Measurements from ENCODE around the gene ITPR2. TPM values are rescaled to one million over a fixed set of nuclear protein-coding genes. Genes with fewer than 3 reads are reported as not detected.

ITPR2 gene
- total and polyA plus RNA-seq, 4 donors: 11.7 to 93.3 (median 35.4) TPM

DNA sequence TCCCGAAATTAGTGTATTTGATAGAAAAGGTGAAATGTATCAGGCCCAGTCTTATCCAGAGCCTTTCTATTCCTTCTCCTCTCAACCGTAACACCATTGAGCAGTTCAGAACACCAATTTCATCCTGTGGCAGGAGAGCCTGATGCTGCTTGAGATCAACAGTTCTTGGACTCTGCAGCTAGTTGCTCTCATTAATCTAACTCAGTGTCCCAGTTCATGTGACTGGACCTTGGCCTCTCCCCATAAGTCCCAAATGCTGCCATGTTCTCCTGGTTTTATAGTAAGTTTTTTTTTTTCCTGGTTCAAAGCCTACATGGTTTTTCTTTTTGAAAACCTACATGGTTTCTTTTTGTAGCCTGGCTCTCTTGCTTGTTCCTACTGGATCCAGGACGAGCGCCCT is 293.9 kb downstream of the ITPR2 start:
- 98% methylated on average over 4 of the region's 4 CpGs for WGBS
- Histone ChIP-seq H3K4me1 (ENCODE audit: control insufficient read depth in 4 of 4, insufficient read depth in 4 of 4, low read length in 3 of 4) (no peaks in the 10 kb centered on the region), H3K27me3 (ENCODE audit: control insufficient read depth in 4 of 4, insufficient read depth in 4 of 4, low read length in 3 of 4) (no peaks in the 10 kb centered on the region), H3K36me3 (ENCODE audit: control insufficient read depth in 4 of 4, insufficient read depth in 3 of 4, low read depth in 1 of 4, low read length in 3 of 4) (peaks cover 0 to 22% (median 6%) of the 10 kb centered on the region in 4 donors), H3K4me3 (ENCODE audit: low read depth in 1 of 3, low read length in 3 of 3) (no peak overlapping the region), H3K9ac (ENCODE audit: low read depth in 1 of 2, low read length in 2 of 2) (no peak overlapping the region), H3K27ac (ENCODE audit: low read depth in 1 of 2, low read length in 2 of 2) (no peak overlapping the region), H3K9me3 (ENCODE audit: control insufficient read depth in 4 of 4, low read length in 3 of 4) (no peaks in the 10 kb centered on the region)
- no peak for TF ChIP-seq EGR1 (IDR thresholded peaks at IDR 0.05; ENCODE audit: low read depth in 2 of 2)
- TF ChIP-seq HNF4A (conservative IDR thresholded peaks at IDR 0.05): peak in 1 of 2 donors; percentile 19
- DNase-seq (ENCODE audit: low spot score): no peak

DNA sequence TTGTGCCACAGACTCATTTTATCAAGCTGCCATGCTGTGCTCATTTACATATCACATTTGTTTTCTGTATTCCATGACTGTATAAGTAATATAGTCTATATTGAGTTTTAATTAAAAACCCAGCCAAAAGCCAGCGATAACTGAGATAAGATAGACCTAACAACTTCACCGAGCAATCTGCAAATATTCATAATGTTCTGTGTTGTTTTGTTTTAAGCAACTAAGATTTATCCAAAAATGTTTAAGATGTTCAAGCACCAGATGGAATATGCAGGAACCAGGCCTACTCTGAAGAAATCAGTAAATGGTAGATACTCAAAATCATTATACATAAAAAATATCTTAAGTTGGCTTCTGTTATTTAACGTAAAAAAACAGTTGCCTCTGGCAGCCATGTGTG is 295.3 kb downstream of the ITPR2 start:
- Histone ChIP-seq H3K9ac (ENCODE audit: low read depth in 1 of 2, low read length in 2 of 2) (no peak overlapping the region), H3K4me1 (ENCODE audit: control insufficient read depth in 4 of 4, insufficient read depth in 4 of 4, low read length in 3 of 4) (no peaks in the 10 kb centered on the region)
- WGBS: 98% methylated on average over 3 of the region's 3 CpGs

More for the DNA sequence above, 295.3 kb downstream of the ITPR2 start:
- no peak for DNase-seq (ENCODE audit: low spot score)
- Histone ChIP-seq H3K9me3 (ENCODE audit: control insufficient read depth in 4 of 4, low read length in 3 of 4) (no peaks in the 10 kb centered on the region), H3K27me3 (ENCODE audit: control insufficient read depth in 4 of 4, insufficient read depth in 4 of 4, low read length in 3 of 4) (no peaks in the 10 kb centered on the region), H3K27ac (ENCODE audit: low read depth in 1 of 2, low read length in 2 of 2) (no peak overlapping the region), H3K36me3 (ENCODE audit: control insufficient read depth in 4 of 4, insufficient read depth in 3 of 4, low read depth in 1 of 4, low read length in 3 of 4) (peaks cover 0 to 18% (median 6%) of the 10 kb centered on the region in 4 donors), H3K4me3 (ENCODE audit: low read depth in 1 of 3, low read length in 3 of 3) (no peak overlapping the region)
- TF ChIP-seq NR2F2 (IDR thresholded peaks at IDR 0.05): no peak
- no peak for TF ChIP-seq FOXA1 (IDR thresholded peaks at IDR 0.05)
- no peak for TF ChIP-seq HNF4A (conservative IDR thresholded peaks at IDR 0.05)
- TF ChIP-seq, protein P1, sequence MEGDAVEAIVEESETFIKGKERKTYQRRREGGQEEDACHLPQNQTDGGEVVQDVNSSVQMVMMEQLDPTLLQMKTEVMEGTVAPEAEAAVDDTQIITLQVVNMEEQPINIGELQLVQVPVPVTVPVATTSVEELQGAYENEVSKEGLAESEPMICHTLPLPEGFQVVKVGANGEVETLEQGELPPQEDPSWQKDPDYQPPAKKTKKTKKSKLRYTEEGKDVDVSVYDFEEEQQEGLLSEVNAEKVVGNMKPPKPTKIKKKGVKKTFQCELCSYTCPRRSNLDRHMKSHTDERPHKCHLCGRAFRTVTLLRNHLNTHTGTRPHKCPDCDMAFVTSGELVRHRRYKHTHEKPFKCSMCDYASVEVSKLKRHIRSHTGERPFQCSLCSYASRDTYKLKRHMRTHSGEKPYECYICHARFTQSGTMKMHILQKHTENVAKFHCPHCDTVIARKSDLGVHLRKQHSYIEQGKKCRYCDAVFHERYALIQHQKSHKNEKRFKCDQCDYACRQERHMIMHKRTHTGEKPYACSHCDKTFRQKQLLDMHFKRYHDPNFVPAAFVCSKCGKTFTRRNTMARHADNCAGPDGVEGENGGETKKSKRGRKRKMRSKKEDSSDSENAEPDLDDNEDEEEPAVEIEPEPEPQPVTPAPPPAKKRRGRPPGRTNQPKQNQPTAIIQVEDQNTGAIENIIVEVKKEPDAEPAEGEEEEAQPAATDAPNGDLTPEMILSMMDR (IDR thresholded peaks at IDR 0.05; ENCODE audit: low read depth, low read length, missing input control): no peak
- no peak for TF ChIP-seq EGR1 (IDR thresholded peaks at IDR 0.05; ENCODE audit: low read depth in 2 of 2)
- TF ChIP-seq, protein P2, sequence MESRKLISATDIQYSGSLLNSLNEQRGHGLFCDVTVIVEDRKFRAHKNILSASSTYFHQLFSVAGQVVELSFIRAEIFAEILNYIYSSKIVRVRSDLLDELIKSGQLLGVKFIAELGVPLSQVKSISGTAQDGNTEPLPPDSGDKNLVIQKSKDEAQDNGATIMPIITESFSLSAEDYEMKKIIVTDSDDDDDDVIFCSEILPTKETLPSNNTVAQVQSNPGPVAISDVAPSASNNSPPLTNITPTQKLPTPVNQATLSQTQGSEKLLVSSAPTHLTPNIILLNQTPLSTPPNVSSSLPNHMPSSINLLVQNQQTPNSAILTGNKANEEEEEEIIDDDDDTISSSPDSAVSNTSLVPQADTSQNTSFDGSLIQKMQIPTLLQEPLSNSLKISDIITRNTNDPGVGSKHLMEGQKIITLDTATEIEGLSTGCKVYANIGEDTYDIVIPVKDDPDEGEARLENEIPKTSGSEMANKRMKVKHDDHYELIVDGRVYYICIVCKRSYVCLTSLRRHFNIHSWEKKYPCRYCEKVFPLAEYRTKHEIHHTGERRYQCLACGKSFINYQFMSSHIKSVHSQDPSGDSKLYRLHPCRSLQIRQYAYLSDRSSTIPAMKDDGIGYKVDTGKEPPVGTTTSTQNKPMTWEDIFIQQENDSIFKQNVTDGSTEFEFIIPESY (IDR thresholded peaks at IDR 0.05): no peak
- no peak for TF ChIP-seq HNF4G (IDR thresholded peaks at IDR 0.05)
- TF ChIP-seq FOXA2 (IDR thresholded peaks at IDR 0.05): no peak
- TF ChIP-seq, protein P3, sequence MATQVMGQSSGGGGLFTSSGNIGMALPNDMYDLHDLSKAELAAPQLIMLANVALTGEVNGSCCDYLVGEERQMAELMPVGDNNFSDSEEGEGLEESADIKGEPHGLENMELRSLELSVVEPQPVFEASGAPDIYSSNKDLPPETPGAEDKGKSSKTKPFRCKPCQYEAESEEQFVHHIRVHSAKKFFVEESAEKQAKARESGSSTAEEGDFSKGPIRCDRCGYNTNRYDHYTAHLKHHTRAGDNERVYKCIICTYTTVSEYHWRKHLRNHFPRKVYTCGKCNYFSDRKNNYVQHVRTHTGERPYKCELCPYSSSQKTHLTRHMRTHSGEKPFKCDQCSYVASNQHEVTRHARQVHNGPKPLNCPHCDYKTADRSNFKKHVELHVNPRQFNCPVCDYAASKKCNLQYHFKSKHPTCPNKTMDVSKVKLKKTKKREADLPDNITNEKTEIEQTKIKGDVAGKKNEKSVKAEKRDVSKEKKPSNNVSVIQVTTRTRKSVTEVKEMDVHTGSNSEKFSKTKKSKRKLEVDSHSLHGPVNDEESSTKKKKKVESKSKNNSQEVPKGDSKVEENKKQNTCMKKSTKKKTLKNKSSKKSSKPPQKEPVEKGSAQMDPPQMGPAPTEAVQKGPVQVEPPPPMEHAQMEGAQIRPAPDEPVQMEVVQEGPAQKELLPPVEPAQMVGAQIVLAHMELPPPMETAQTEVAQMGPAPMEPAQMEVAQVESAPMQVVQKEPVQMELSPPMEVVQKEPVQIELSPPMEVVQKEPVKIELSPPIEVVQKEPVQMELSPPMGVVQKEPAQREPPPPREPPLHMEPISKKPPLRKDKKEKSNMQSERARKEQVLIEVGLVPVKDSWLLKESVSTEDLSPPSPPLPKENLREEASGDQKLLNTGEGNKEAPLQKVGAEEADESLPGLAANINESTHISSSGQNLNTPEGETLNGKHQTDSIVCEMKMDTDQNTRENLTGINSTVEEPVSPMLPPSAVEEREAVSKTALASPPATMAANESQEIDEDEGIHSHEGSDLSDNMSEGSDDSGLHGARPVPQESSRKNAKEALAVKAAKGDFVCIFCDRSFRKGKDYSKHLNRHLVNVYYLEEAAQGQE (IDR thresholded peaks at IDR 0.05): no peak
- no peak for TF ChIP-seq RAD21 (IDR thresholded peaks at IDR 0.05)
- no peak for TF ChIP-seq JUND (IDR thresholded peaks at IDR 0.05)
- no peak for TF ChIP-seq YY1 (IDR thresholded peaks at IDR 0.05)
- no peak for TF ChIP-seq GABPA (IDR thresholded peaks at IDR 0.05 in 1 of 2, conservative IDR thresholded peaks at IDR 0.05 in 1 of 2)
- TF ChIP-seq, protein P4, sequence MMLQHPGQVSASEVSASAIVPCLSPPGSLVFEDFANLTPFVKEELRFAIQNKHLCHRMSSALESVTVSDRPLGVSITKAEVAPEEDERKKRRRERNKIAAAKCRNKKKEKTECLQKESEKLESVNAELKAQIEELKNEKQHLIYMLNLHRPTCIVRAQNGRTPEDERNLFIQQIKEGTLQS (IDR thresholded peaks at IDR 0.05): no peak
- TF ChIP-seq SP1 (IDR thresholded peaks at IDR 0.05): no peak
- TF ChIP-seq, protein P5, sequence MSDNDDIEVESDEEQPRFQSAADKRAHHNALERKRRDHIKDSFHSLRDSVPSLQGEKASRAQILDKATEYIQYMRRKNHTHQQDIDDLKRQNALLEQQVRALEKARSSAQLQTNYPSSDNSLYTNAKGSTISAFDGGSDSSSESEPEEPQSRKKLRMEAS (IDR thresholded peaks at IDR 0.05): no peak
- no peak for TF ChIP-seq TAF1 (conservative IDR thresholded peaks at IDR 0.05)
